Mesendoderm (in vitro differentiated cells): ENCODE results near the gene MEX3A.

Experiments
- DNase-seq: peaks from one replicate; pipeline ENCODE4 v3.0.0; 2013
- H2AK5ac ChIP-seq: 2 replicates; pipeline ENCODE4 v1.6.1; 2013; ENCODE audit warnings: low read length, inconsistent platforms
- H2BK120ac ChIP-seq: 2 replicates; pipeline ENCODE4 v1.6.1; 2013; ENCODE audit warnings: low read depth, mild to moderate bottlenecking, low read length, moderate library complexity, mixed read lengths
- H2BK15ac ChIP-seq: replicated peaks from 2 replicates; pipeline ENCODE4 v1.6.1; 2013; ENCODE audit warnings: low read depth, mild to moderate bottlenecking, moderate library complexity
- H2BK5ac ChIP-seq: 2 replicates; pipeline ENCODE4 v1.6.1; 2013; ENCODE audit warnings: low read length, inconsistent platforms
- H3K18ac ChIP-seq: 2 replicates; pipeline ENCODE4 v1.6.1; 2013; ENCODE audit warnings: mild to moderate bottlenecking, low read length, mixed read lengths
- H3K23ac ChIP-seq: one replicate; pipeline ENCODE4 v1.6.1; 2013; ENCODE audit warnings: low read length
- H3K27ac ChIP-seq: 2 replicates; pipeline ENCODE4 v1.5.1; 2013; ENCODE audit warnings: low read depth, mild to moderate bottlenecking, inconsistent platforms, low read length, moderate library complexity
- H3K27me3 ChIP-seq: 2 replicates; pipeline ENCODE4 v1.6.1; 2013; ENCODE audit warnings: low read length, control low read depth, mild to moderate bottlenecking, inconsistent platforms; ENCODE audit not compliant: insufficient read depth, poor library complexity
- H3K36me3 ChIP-seq: 2 replicates; pipeline ENCODE4 v1.6.1; 2013; ENCODE audit warnings: low read length, inconsistent platforms; ENCODE audit not compliant: control insufficient read depth, insufficient read depth
- H3K4ac ChIP-seq: one replicate; pipeline ENCODE4 v1.6.1; 2013; ENCODE audit warnings: low read depth, mild to moderate bottlenecking, low read length, moderate library complexity
- H3K4me1 ChIP-seq: 2 replicates; pipeline ENCODE4 v1.6.1; 2013; ENCODE audit warnings: low read depth, low read length, inconsistent platforms; ENCODE audit not compliant: control insufficient read depth
- H3K4me2 ChIP-seq: 2 replicates; pipeline ENCODE4 v1.6.1; 2013; ENCODE audit warnings: low read length
- H3K4me3 ChIP-seq: 2 replicates; pipeline ENCODE4 v1.5.1; 2013; ENCODE audit warnings: mild to moderate bottlenecking, low read length
- H3K56ac ChIP-seq: one replicate; pipeline ENCODE4 v1.6.1; 2013; ENCODE audit warnings: low read length
- H3K79me1 ChIP-seq: 2 replicates; pipeline ENCODE4 v1.6.1; 2013; ENCODE audit warnings: low read length, inconsistent platforms
- H3K79me2 ChIP-seq: 2 replicates; pipeline ENCODE4 v1.6.1; 2013; ENCODE audit warnings: mild to moderate bottlenecking, low read length; ENCODE audit not compliant: control insufficient read depth, insufficient read depth
- H3K9ac ChIP-seq: 2 replicates; pipeline ENCODE4 v1.6.1; 2013; ENCODE audit warnings: low read length, inconsistent platforms
- H4K5ac ChIP-seq: one replicate; pipeline ENCODE4 v1.6.1; 2013; ENCODE audit warnings: low read length
- H4K8ac ChIP-seq: one replicate; pipeline ENCODE4 v1.6.1; 2013; ENCODE audit warnings: low read depth, mild to moderate bottlenecking, control low read depth, low read length, moderate library complexity
- WGBS: extraction: QIAGEN DNeasy Blood & Tissue Kit; methylation state at CpG from one replicate; pipeline ENCODE4 v1.1.7; 2013; ENCODE audit warnings: low lambda C conversion rate, missing lambda C conversion rate; ENCODE audit not compliant: insufficient coverage; ENCODE audit errors: extremely low coverage; 5-methylcytosine and 5-hydroxymethylcytosine counted together

The MEX3A gene

DNA sequence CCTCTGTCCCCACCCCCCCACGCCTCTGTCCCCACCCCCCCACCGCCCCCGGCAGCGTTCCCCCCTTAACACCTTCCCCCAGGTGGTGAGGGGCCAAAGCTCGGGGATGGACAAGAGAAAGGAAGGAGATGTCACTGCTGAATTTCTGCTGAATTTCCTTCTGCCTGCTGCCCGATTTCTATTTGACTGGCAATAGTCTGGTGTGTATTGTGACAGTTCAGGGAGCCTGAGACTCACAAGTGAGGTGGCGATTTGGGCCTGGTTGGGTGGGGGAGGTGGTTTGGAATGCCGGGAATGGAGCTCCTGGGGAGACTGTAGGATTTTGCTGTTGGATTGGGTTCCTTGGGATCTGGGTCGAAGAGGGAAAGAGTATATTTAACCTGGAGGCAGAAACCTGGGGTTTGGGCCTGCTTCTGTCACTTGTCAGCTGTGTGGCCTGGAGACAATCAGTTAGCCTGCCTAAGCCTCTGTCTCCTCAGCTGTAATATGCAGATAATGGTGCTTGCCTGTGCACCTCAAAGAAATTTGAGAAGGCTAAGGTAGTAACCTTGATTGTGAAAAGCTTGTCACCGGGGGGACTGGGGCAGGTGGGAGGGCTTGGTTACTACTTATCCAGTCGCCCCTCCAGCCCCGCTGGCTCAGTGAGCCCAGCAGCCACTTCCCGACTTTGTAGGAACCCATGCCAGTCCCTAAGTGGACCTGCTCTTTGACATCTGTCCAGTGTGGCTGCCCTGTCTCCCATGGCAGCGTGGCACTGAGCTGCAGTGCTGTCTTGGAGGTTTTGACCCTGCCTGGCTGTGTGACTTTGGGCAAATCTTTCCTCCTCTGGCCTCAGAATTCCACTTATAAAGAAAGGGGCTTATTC, 24.6 kb upstream of the MEX3A start:
- H3K79me2 ChIP-seq, result no peaks in the 10 kb centered on the region
- no peaks in the 10 kb centered on the region for H3K79me1 ChIP-seq
- H3K4me2 ChIP-seq, result peak overlapping the region; percentile 2
- H3K9ac ChIP-seq, result peak overlapping the region; percentile 36
- H3K4me3 ChIP-seq, result no peak overlapping the region
- H2BK5ac ChIP-seq, result peak overlapping the region; percentile 74
- H3K36me3 ChIP-seq, result no peaks in the 10 kb centered on the region
- H2BK15ac ChIP-seq, result no peak overlapping the region
- H3K27ac ChIP-seq, result peak overlapping the region; percentile 91
- no peak overlapping the region for H3K4ac ChIP-seq
- H3K27me3 ChIP-seq, result no peaks in the 10 kb centered on the region
- H4K8ac ChIP-seq, result no peak overlapping the region
- peak overlapping the region; percentile 35 for H3K18ac ChIP-seq
- H3K56ac ChIP-seq, result peak overlapping the region; percentile 83
- no peak overlapping the region for H4K5ac ChIP-seq
- WGBS, result no CpG with 5 or more reads among the region's 14 CpGs
- no peak overlapping the region for H2AK5ac ChIP-seq
- no peak overlapping the region for H3K23ac ChIP-seq
- peak; percentile 99 for DNase-seq
- peaks cover 32% of the 10 kb centered on the region for H3K4me1 ChIP-seq
- no peak overlapping the region for H2BK120ac ChIP-seq

DNA sequence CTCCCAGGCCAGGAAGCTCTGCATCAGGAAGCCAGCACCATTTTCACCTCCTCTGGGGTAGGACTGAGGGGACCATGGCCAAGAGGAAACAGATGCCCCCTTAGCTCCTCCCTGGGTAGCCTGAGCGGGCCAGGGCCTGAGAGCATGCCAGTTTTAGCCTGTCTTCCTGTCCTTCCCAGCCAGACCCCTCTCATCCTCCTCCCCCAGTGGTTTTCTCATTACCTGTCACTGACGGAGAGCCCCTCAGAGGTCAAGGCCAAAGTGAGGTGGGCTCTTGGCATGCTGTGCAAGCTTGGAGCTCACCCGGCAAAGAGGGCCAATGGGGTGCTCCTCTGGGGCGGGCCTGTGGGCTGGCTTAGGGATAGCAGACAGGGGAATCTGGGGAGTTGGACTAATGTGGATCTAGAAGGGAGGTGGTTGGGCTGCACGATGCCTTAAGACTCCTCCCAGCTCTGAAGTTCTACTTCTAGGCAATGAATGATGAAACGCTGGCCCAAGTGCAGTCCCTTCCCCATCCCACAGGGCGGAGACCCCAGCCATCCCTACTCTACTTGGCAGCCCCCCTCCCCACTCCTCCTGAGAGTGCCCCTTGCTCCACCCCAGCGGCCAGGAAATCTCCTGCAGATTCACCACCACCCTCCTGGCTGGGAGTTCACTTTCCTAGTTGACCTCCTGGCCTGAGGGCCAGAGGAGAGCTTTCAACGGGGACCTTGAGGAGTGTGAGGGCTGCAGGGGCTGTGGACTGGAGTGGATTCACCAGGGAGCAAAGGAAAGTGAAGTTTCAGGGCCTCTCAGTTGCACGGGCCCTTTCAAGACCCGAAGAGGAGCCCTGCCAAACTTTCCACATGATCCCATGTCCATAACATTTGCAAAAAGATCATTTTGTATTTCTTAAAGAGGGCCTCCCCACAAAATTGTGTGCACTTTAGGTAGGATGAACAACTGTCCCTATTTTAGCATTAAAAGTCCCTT, 22.9 kb upstream of the MEX3A start:
- H3K79me1 ChIP-seq, result no peaks in the 10 kb centered on the region

DNA sequence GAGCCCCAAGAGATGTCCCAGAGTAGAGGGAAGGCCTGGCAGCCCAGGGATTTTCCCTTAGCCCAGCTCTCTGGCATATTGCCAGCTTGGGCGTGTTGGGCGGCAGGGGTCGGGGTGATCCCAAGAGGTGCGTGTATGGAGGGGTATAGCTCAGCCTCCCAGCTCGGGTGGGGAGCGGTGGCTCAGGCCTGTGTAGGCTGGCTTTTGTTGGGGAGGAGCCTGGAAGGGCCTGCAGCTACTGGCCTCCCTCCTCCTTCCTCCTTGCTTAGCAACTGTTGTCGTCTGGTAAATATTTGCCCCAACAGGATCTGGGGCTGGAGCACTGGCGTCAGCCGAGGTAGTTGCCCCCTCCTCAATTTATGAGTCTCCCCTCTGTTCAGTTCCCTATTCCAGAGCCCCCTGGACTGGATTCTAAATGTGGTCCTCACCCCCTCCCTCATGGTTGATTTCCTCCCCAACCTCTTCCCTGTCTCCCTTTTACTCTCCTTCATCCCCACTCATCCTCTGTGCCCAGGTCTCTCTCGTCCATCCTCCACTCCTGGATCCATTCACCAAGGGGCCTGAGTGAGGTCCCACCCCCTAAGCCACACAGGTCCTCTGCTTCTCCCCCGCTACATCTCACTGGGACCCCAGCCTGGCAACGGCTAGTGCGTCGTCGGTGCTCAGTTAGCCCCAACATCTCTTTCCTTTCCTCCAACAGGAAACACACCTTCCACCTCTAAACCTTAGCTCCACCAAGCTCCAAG, 22.0 kb upstream of the MEX3A start:
- Histone ChIP-seq H2BK120ac (no peak overlapping the region), H3K27me3 (no peaks in the 10 kb centered on the region), H2AK5ac (peak overlapping the region; percentile 97), H2BK5ac (no peak overlapping the region), H3K23ac (peak overlapping the region; percentile 100), H3K9ac (peak overlapping the region; percentile 40), H3K4me1 (peaks cover 32% of the 10 kb centered on the region), H3K79me2 (no peaks in the 10 kb centered on the region), H3K4me2 (no peak overlapping the region), H3K4ac (peak overlapping the region; percentile 17), H3K56ac (peak overlapping the region; percentile 51), H2BK15ac (no peak overlapping the region), H3K27ac (no peak overlapping the region), H3K4me3 (no peak overlapping the region), H4K5ac (no peak overlapping the region), H3K18ac (peak overlapping the region; percentile 2), H3K79me1 (no peaks in the 10 kb centered on the region), H3K36me3 (no peaks in the 10 kb centered on the region), H4K8ac (no peak overlapping the region)
- DNase-seq, result peak; percentile 92
- WGBS, result no CpG with 5 or more reads among the region's 15 CpGs

More for the DNA sequence above, 22.9 kb upstream of the MEX3A start:
- peak overlapping the region; percentile 91 for H3K27ac ChIP-seq
- peak overlapping the region; percentile 33 for H3K18ac ChIP-seq
- H4K8ac ChIP-seq, result no peak overlapping the region
- no CpG with 5 or more reads among the region's 11 CpGs for WGBS
- H3K79me2 ChIP-seq, result no peaks in the 10 kb centered on the region
- H2BK15ac ChIP-seq, result no peak overlapping the region
- H2BK5ac ChIP-seq, result peak overlapping the region; percentile 64
- H3K4ac ChIP-seq, result peak overlapping the region; percentile 65
- no peaks in the 10 kb centered on the region for H3K36me3 ChIP-seq
- H3K4me1 ChIP-seq, result peaks cover 32% of the 10 kb centered on the region
- H3K4me2 ChIP-seq, result no peak overlapping the region
- H3K23ac ChIP-seq, result peak overlapping the region; percentile 100
- H2BK120ac ChIP-seq, result no peak overlapping the region
- no peaks in the 10 kb centered on the region for H3K27me3 ChIP-seq
- peak overlapping the region; percentile 82 for H3K56ac ChIP-seq
- peak; percentile 95 for DNase-seq
- H3K4me3 ChIP-seq, result no peak overlapping the region
- peak overlapping the region; percentile 56 for H3K9ac ChIP-seq
- no peak overlapping the region for H4K5ac ChIP-seq
- H2AK5ac ChIP-seq, result peak overlapping the region; percentile 97

DNA sequence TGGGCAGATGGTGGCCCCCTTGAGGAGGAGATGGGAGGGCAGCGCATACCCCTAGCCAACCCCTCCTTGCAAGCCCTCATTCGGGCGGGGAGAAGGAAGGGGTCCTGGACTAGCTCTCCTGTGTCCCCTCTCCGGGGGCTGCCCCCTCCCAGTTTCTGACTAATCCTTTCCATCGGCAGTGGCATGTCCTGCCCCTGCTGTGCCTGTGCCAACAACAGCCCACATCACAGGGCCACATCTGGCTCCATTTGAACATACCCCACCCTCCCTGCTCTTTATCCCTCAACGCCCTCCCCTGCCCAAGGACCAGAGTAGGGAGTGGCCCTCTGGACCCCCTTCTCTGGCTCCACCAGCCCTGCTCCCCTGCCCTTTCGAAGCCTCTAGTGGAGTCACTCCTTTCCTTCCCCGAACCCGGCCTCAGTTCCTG, 21.3 kb upstream of the MEX3A start:
- Histone ChIP-seq H2AK5ac (no peak overlapping the region), H4K8ac (no peak overlapping the region), H3K18ac (peak overlapping the region; percentile 2), H3K4me1 (peaks cover 35% of the 10 kb centered on the region), H3K9ac (peak overlapping the region; percentile 40), H4K5ac (no peak overlapping the region), H3K4ac (peak overlapping the region; percentile 17), H3K56ac (peak overlapping the region; percentile 58), H3K23ac (no peak overlapping the region), H3K4me3 (no peak overlapping the region), H3K79me1 (no peaks in the 10 kb centered on the region), H3K27ac (no peak overlapping the region), H3K36me3 (no peaks in the 10 kb centered on the region), H2BK15ac (no peak overlapping the region), H2BK120ac (no peak overlapping the region), H3K79me2 (no peaks in the 10 kb centered on the region), H3K4me2 (no peak overlapping the region), H3K27me3 (no peaks in the 10 kb centered on the region), H2BK5ac (peak overlapping the region; percentile 20)
- no peak for DNase-seq
- WGBS, result no CpG with 5 or more reads among the region's 9 CpGs
